OCI-LY1 (cell line): ENCODE data around the gene KCTD5.
A peak's percentile ranks its signal among the peaks of the same experiment; 100 is the strongest.
"Not testable (repeated sequence)": the region's sequence is repeated elsewhere in the genome, so short reads cannot be mapped to it uniquely, and the experiment has no call there.

ENCODE experiments used
- H2AFZ ChIP-seq: fragments of 200-600 bp; sonication (generic), shearing (Covaris generic); 2 replicates; pipeline ENCODE4 v1.6.0; 2014; ENCODE audit warnings: antibody characterized with exemption, mild to moderate bottlenecking, low read length
- H3F3A ChIP-seq: fragments of 200-600 bp; sonication (generic), shearing (Covaris generic); 2 replicates; pipeline ENCODE4 v1.6.0; 2014; ENCODE audit warnings: mild to moderate bottlenecking, antibody characterized with exemption, low read length, moderate library complexity; ENCODE audit not compliant: insufficient read depth
- H3K27ac ChIP-seq: fragments of 200-600 bp; sonication (generic); 2 replicates; pipeline ENCODE4 v1.5.1; 2014; ENCODE audit warnings: low read length, mixed run types, mild to moderate bottlenecking, low read depth; ENCODE audit not compliant: poor library complexity, severe bottlenecking
- H3K27me3 ChIP-seq: fragments of 200-600 bp; sonication (generic); 2 replicates; pipeline ENCODE4 v1.6.0; 2014; ENCODE audit warnings: antibody characterized with exemption, mild to moderate bottlenecking, low read length, moderate library complexity; ENCODE audit not compliant: insufficient read depth
- H3K36me3 ChIP-seq: fragments of 200-600 bp; sonication (generic); 2 replicates; pipeline ENCODE4 v1.6.1; 2014; ENCODE audit warnings: mild to moderate bottlenecking, antibody characterized with exemption, low read length, moderate library complexity, mixed read lengths; ENCODE audit not compliant: insufficient read depth
- H3K4me1 ChIP-seq: fragments of 200-600 bp; sonication (generic); 2 replicates; pipeline ENCODE4 v1.5.1; 2014; ENCODE audit warnings: mild to moderate bottlenecking, low read length, moderate library complexity; ENCODE audit not compliant: insufficient read depth, severe bottlenecking
- H3K4me2 ChIP-seq: fragments of 200-600 bp; sonication (generic), shearing (Covaris generic); 2 replicates; pipeline ENCODE4 v1.6.1; 2014; ENCODE audit warnings: low read length
- H3K4me3 ChIP-seq: fragments of 200-600 bp; sonication (generic); 2 replicates; pipeline ENCODE4 v1.5.1; 2014; ENCODE audit warnings: low read length, low read depth, mild to moderate bottlenecking, mixed read lengths; ENCODE audit not compliant: poor library complexity, severe bottlenecking
- H3K79me2 ChIP-seq: fragments of 200-600 bp; shearing (Covaris generic); 2 replicates; pipeline ENCODE4 v1.6.1; 2016; ENCODE audit warnings: mixed run types, low read length, mixed read lengths; ENCODE audit not compliant: insufficient read depth
- H3K9ac ChIP-seq: fragments of 200-600 bp; sonication (generic), shearing (Covaris generic); 2 replicates; pipeline ENCODE4 v1.6.1; 2014; ENCODE audit warnings: mild to moderate bottlenecking, low read length, mixed read lengths
- H3K9me2 ChIP-seq: fragments of 200-600 bp; sonication (generic), shearing (Covaris generic); 2 replicates; pipeline ENCODE4 v1.6.1; 2014; ENCODE audit warnings: low read depth, mild to moderate bottlenecking, low read length, mixed read lengths
- H3K9me3 ChIP-seq: fragments of 200-600 bp; shearing (Covaris generic); 2 replicates; pipeline ENCODE4 v1.6.1; 2014; ENCODE audit warnings: low read length, mixed read lengths
- H4K20me1 ChIP-seq: fragments of 200-600 bp; sonication (generic), shearing (Covaris generic); 2 replicates; pipeline ENCODE4 v1.6.0; 2016; ENCODE audit warnings: mild to moderate bottlenecking, low read length; ENCODE audit not compliant: insufficient read depth
- EZH2 ChIP-seq: fragments of 200-600 bp; sonication (generic), shearing (Covaris generic); IDR thresholded peaks from 2 replicates; pipeline ENCODE4 v1.8.0; 2017; ENCODE audit warnings: borderline replicate concordance, mixed run types, mild to moderate bottlenecking, antibody characterized with exemption, low read length, moderate library complexity, mixed read lengths
- TF ChIP-seq, protein P1 (sequence below): fragments of 200-600 bp; sonication (generic), shearing (Covaris generic); IDR thresholded peaks from 2 replicates; pipeline ENCODE4 v1.5.1; 2017; ENCODE audit warnings: mild to moderate bottlenecking, antibody characterized with exemption, low read length, moderate library complexity, mixed read lengths

KCTD5 gene

DNA sequence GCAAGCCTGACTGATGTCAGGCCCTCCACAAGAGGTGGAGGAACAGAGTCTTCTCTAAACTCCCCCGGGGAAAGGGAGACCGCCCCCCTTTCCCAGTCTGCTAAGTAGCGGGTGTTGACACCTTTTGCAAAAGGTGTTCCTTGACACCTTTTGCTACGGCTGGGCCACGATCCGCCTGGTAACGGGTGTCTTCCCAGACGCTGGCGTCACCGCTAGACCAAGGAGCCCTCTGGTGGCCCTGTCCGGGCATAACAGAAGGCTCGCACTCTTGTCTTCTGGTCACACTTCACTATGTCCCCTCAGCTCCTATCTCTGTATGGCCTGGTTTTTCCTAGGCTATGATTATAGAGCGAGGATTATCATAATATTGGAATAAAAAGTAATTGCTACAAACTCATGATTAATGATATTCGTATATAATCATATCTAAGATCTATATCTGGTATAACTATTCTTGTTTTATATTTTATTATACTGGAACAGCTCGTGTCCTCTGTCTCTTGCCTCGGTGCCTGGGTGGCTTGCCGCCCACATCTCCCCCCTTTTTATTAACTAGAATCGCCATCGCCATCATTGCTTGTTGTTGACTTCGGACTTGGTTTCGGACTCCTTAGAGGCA, 21.5 kb upstream of the KCTD5 start:
- not testable (repeated sequence) for H3K9me2 ChIP-seq, H3F3A ChIP-seq, H3K4me3 ChIP-seq, H2AFZ ChIP-seq, H3K36me3 ChIP-seq, H3K4me1 ChIP-seq, H3K27ac ChIP-seq, H3K4me2 ChIP-seq, H3K9ac ChIP-seq, H3K27me3 ChIP-seq, H4K20me1 ChIP-seq, H3K9me3 ChIP-seq, H3K79me2 ChIP-seq
- TF ChIP-seq, protein P1, sequence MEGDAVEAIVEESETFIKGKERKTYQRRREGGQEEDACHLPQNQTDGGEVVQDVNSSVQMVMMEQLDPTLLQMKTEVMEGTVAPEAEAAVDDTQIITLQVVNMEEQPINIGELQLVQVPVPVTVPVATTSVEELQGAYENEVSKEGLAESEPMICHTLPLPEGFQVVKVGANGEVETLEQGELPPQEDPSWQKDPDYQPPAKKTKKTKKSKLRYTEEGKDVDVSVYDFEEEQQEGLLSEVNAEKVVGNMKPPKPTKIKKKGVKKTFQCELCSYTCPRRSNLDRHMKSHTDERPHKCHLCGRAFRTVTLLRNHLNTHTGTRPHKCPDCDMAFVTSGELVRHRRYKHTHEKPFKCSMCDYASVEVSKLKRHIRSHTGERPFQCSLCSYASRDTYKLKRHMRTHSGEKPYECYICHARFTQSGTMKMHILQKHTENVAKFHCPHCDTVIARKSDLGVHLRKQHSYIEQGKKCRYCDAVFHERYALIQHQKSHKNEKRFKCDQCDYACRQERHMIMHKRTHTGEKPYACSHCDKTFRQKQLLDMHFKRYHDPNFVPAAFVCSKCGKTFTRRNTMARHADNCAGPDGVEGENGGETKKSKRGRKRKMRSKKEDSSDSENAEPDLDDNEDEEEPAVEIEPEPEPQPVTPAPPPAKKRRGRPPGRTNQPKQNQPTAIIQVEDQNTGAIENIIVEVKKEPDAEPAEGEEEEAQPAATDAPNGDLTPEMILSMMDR: peak; percentile 47; the same call in 1 of the 2 replicates

DNA sequence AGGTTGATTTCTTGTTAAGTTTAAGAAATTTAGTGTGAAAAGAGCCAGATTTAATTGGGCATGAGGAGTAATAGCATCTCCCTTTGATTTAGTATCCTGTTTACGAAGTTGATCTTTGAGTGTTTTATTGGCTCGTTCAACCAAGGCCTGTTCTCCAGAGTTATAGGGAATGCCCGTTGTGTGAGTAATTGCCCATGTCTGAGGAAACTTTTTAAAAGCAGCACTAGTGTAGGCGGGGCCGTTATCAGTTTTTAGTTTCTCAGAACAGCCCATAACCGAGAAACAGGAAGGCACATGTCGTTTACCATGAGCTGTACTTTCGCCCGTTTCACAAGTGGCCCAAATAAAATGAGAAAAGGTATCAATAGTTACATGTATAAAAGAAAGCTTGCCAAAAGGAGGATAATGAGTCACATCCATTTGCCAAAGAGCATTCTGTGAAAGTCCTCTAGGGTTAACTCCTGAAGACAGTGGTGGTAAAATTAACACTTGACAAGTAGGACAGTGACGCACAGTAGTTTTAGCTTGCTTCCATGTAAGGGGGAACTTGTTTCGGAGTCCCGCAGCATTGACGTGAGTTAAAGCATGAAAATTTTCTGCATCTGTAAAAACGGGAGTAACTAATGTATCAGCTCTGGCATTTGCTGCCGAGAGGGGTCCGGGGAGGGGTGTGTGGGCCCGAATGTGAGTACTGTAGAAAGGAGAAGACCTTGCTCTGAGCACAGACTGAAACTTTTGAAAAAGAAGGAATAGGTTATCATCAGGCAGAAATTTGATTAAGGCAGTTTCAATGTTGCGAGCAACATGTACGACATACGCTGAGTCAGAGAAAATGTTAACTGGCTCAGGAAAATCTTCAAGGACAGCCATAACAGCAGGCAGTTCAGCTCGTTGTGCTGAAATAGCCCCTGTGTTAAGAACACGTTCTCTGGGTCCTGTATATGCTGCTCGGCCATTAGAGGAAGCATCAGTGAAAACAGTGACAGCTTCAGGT, 18.5 kb upstream of the KCTD5 start:
- H3K79me2 ChIP-seq: no peaks in the 10 kb centered on the region
- no peaks in the 10 kb centered on the region for H3K9me2 ChIP-seq
- no peaks in the 10 kb centered on the region for H4K20me1 ChIP-seq
- H3K4me3 ChIP-seq: no peak overlapping the region
- no peaks in the 10 kb centered on the region for H3F3A ChIP-seq
- H3K9ac ChIP-seq: no peak overlapping the region
- H3K27me3 ChIP-seq: no peaks in the 10 kb centered on the region
- TF ChIP-seq, protein P1: no peak
- no peak for TF ChIP-seq EZH2
- H3K36me3 ChIP-seq: 0 out of 2 replicates have a peak, but pooled peaks cover 3% of the 10 kb centered on the region
- H3K4me2 ChIP-seq: no peak overlapping the region
- H3K4me1 ChIP-seq: no peaks in the 10 kb centered on the region
- no peaks in the 10 kb centered on the region for H3K9me3 ChIP-seq
- no peak overlapping the region for H2AFZ ChIP-seq
- no peak overlapping the region for H3K27ac ChIP-seq

DNA sequence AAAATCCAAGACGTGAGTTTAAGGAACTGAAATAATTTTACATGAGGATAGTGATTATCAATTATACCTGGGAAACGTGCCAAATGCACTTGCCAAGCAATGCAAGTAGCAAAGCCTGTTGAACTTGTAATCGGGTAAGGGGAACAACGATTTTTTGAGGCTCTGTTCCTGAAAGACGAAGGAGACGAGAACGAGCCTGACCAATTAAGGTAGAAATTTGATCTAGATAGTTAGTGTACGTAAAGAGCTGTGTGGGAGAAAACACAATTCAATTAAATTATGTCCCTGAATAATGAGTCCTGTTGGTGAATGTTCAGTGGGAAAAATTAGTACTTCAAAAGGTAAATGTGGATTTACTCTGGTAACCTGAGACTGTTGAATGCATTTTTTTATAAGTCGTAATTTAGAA, 17.7 kb upstream of the KCTD5 start:
- no peak for TF ChIP-seq EZH2
- TF ChIP-seq, protein P1: no peak
- Histone ChIP-seq H3K27me3 (no peaks in the 10 kb centered on the region), H3K4me1 (no peaks in the 10 kb centered on the region), H3K4me3 (no peak overlapping the region), H3K4me2 (no peak overlapping the region), H3K9me2 (no peaks in the 10 kb centered on the region), H3F3A (no peaks in the 10 kb centered on the region), H3K27ac (no peak overlapping the region), H3K9me3 (no peaks in the 10 kb centered on the region), H4K20me1 (no peaks in the 10 kb centered on the region), H3K9ac (no peak overlapping the region), H2AFZ (no peak overlapping the region), H3K36me3 (0 out of 2 replicates have a peak, but pooled peaks cover 4% of the 10 kb centered on the region), H3K79me2 (no peaks in the 10 kb centered on the region)

DNA sequence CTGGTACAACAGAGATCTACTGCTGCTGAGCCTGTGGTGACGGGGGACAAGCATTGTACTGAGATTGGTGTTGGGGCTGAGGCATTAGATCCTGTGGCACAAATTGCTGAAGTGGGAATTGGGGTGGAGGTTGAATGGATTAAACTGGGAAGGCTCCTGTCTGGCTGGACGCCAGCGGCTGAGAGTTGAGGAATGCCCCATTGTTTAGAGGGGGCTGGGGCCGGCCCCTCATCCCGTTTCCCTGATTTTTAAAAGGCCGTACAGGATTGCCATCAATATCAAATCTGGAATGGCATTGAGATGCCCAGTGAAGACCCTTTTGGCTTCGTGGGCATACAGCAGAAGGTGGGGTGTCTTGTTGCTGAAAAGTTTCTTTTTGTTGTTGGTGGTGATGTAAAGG, 15.7 kb upstream of the KCTD5 start:
- H3K4me3 ChIP-seq, H3K9me2 ChIP-seq, H3F3A ChIP-seq, H3K79me2 ChIP-seq, H3K4me1 ChIP-seq, H3K9ac ChIP-seq, H4K20me1 ChIP-seq, H3K27ac ChIP-seq, H2AFZ ChIP-seq, H3K9me3 ChIP-seq, H3K36me3 ChIP-seq, H3K4me2 ChIP-seq, H3K27me3 ChIP-seq: not testable (repeated sequence)

DNA sequence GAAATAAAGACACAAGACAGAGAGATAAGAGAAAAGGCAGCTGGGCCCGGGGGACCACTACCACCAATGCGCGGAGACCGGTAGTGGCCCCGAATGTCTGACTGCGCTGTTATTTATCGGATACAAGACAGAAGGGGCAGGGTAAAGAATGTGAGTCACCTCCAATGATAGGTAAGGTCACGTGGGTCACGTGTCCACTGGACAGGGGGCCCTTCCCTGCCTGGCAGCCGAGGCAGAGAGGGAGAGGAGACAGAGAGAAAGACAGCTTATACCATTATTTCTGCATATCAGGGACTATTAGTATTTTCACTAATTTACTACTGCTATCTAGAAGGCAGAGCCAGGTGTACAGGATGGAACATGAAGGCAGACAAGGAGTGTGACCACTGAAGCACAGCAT, 12.7 kb upstream of the KCTD5 start:
- not testable (repeated sequence) for H3K79me2 ChIP-seq, H3K9me3 ChIP-seq, H3F3A ChIP-seq, H3K27ac ChIP-seq, H3K4me3 ChIP-seq, H3K27me3 ChIP-seq, H3K36me3 ChIP-seq, H3K9me2 ChIP-seq, H4K20me1 ChIP-seq, H3K9ac ChIP-seq, H2AFZ ChIP-seq
- H3K4me2 ChIP-seq: peak overlapping the region; percentile 44
- H3K4me1 ChIP-seq: peaks cover 19% of the 10 kb centered on the region
